ENCODE data around the gene DGKE.

The DGKE gene

DNA sequence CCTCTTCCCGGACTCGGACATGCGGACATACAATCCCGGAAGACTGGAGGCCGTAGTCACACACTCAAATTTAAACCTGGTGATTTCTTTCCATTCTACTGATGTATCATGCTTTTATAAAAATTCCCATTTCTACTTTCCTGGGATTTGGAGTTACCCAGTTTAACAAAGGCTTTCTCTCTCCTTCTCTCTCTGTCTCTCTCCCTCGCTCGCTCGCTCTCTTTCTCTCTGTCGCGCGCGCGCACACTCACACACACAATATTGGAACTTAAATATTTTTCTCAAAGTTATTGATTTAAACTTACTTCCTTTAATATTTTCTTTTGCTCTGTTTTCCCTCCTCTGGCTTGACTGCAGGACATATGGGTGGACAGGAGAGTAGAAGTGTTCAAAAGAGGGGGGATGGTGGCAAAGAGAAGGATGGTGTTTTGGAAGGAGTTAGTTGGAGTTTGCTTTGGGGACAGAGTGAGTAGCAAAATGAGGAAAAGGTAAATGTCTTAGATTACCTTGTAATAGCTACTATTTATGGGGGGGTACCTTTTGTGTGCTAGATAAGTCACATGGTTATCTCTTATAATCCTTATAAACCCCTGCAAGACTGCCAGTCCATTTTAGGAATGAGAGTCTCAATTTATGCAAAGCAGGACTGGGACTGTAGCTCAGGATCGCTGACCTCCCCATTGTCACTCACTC is 80.8 kb downstream of the DGKE start:
- DNase-seq (ENCODE audit: low read depth): no peak

- no peak for DNase-seq (ENCODE audit: low read depth)
Measured at GRCh38 chr17:56917559-56918296, 83.8 kb downstream of the DGKE start.

- DNase-seq (ENCODE audit: low read depth): no peak
Measured at GRCh38 chr17:56918916-56919315, 85.0 kb downstream of the DGKE start.
